Brain pericyte (primary cell): Measurements from ENCODE around the gene CGN.

Experiments used
- DNase-seq: peaks from one replicate; pipeline ENCODE4 v3.0.0-alpha.2; 2012; ENCODE audit warnings: low read depth, low spot score

The CGN gene

GRCh38 chr1:151547900-151548230 lies 36.7 kb downstream of the CGN start:
- DNase-seq, result no peak

GRCh38 chr1:151549199-151549598 lies 38.0 kb downstream of the CGN start:
- DNase-seq, result no peak

DNA sequence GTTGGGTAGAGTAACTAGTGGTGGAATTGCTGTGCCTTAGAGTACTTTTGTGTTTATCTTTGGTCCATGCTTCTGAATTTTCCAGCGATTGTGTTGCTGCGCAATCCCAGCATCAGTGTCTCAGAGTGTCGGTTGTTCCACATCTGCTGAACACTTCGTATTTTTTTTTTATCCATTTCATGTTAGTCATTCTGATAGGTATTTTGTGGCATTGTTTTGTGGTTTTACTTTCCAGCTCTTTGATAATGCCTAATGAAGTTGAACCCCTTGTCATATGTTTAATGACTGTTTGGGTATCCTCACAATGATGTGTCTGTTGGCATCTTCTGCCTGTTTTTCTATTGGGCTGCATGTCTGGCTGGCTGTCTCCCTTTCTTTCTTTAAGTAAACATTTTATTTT lies 42.5 kb downstream of the CGN start:
- no peak for DNase-seq

DNA sequence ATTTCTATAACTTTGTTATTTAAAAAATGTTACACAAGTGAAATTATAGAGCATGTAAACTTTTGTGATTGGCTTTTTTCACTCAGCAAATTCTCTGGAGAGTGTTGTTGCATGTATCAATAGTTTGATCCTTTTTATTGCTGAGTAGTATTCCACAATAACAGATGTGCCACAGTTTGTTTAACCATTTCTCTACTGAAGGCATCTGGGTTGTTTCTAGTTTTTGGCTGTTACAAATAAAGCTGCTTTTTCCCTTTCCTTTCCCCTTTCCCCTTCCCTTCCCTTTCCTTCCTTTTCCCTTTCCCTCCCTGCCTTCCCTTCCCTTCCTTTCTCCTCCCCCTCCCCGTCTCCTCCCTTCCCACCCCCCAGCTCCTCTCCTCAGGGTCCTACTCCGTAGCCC lies 44.9 kb downstream of the CGN start:
- DNase-seq, result no peak

DNA sequence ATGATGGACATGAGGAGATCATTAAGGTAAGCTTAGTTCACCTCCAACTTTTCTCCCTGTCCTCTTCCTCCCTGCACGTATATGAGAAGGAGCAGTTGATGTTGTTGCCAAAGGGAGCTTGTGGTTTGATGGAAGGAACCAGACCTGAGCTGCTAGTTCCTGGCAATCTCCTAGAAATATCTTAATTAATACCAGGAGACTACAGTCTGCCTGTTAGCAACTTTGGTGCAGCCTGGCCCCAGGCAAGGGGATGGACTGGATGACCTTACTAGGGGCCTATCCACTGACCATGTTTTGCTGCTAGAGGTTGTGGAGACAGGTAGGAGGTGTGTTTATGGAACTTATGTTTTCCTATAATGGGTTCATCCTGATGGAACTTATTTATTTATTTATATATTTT lies 51.5 kb downstream of the CGN start:
- DNase-seq, result no peak

DNA sequence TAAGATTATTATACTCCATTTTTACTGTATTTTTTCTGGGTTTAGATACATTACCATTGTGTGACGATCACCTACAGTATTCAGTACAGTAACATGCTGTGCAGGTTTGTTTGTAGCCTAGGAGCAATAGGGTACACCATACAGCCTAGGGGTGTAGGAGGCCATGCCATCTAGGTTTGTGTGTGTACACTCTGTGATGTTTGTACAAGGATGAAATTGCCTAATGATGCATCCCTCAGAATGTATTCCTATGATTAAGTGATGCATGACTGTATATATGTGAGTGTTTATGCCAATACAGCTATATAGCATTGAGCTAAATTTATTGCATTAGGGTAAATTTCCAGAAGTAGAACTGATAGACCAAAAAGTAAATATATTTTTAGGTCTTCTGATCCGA lies 52.2 kb downstream of the CGN start:
- no peak for DNase-seq

DNA sequence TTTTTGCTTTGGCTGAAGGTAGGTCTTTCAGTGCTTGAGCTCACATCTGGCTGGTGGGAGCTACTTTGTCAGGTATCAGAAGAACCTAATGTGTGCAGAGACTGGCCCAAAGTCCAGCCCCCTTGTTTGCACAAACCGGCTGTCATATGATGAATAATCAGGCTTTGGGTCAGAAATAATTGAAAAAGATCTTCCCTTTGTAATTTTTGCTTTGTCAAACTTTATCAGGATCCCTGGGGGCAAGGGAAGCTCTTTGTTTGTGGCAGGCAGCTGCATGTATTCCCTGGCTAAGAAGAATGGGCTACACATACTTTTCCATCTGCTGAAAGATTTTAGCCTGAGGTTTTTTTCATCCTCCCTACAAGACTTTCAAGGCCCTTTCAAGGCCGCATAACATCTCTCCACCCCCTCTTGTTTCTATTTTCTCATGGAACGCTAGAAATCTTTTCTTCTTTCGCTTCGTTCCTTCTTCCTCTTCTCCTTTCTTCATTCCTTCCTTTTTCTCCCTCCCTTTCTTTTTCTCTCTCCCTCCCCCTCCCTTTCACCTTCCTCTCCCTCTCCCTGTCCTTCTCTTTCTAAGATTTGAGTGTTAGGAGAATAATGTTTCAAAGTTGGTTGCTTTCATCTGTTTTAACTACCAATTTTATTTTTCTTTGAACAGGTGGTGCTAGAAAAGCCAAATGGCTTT lies 54.5 kb downstream of the CGN start:
- no peak for DNase-seq

DNA sequence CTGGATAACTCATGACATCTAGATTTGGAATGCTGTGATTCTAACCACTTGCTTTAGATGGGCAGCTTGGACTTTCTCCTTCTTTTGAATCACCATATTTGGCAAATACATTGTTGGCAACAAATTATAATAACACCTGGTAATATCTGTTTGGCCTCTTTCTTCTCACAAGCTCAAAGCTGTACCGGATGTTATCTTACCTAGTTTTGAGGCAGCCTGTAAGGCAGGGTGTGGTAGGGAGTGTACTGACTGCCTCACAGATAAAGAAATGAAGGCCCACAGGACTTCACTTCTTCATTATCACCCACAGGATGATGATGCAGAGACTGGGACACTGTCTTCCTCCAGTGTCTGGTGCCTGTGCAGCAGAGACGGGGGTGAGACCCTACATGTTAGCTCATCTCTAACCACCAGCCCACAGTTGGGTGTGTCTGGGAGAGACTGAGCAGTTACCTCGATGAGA lies 57.5 kb downstream of the CGN start:
- no peak for DNase-seq

DNA sequence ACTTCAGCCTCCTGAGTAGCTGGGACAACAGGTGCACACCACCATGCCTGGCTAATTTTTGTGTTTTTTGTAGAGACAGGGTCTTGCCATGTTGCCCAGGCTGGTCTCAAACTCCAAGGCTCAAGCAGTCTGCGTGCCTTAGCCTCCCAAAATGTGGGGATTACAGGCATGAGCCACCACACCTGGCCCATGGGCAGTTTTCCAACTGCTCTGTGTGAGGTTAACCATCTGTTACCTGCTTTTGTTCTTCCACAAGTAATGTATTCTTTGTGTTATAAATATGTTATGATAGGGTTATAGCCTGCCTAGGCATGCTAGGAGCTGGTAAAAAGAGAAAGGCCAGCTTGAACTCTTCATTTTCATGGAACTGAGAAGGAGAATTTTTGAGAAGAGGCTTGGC lies 59.6 kb downstream of the CGN start:
- DNase-seq, result no peak

DNA sequence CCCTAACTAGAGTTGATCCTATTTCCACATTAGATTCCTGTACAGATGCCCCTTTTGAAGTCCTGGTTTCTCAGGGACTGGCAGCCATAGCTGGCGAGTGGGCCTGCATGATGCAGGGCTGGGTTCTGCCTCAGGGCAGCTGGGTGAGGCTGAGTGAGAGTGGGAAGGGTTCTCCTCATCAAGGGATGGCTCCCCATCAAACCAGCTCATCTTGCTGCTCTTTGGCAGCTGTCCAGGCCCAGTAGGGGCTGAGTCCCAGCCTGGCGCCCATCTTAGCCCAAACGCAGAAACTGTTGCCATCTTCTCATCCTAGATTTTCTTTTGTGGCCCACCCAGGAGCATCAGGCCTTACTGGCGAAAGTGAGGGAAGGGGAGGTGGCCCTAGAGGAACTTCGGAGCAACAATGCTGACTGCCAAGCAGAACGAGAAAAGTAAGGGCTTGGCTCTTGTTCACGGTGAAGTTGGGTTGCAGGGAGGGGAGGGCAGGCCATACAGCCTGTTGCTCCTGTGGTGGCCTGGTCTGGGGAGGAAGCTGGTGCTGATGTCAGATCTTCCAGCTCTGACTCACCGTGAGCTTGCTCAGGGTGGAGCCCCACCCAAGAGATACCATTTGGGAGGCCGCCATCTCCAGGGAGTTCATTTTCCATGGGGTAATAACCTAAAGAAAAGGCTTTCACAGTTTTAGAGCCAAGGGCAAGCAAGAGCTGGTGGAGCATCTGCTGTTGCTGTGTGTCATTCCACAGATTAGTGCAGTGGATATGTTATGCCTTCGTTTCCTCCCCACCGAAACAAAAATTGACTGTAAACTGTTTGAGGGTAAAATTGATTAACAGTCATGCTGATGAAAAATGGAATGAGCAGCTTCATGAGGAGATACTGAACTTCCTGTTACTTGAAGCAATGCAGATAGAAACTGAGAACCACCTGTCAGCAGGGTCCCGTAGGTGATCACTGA lies 63.7 kb downstream of the CGN start:
- no peak for DNase-seq

GRCh38 chr1:151577173-151577572 lies 66.0 kb downstream of the CGN start:
- no peak for DNase-seq

DNA sequence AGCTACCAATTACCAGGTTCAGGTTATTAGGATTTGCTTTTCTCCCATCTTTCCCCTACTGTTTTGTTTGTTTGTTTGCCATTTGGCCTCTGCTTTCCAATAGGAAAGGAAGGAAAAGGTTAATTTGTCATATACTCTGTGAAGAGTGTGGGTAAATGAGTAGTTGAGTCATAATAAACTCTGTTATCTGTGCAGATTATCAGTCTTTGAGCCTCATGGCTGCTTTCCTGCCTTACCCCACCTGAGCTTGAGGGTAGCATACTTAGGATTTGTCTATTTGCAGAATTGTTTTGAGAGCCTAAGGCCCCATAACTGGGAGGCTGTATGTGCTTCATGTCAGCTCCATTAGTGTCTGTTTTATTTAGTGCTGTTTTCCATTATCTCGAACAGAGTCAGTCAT lies 67.8 kb downstream of the CGN start:
- no peak for DNase-seq

DNA sequence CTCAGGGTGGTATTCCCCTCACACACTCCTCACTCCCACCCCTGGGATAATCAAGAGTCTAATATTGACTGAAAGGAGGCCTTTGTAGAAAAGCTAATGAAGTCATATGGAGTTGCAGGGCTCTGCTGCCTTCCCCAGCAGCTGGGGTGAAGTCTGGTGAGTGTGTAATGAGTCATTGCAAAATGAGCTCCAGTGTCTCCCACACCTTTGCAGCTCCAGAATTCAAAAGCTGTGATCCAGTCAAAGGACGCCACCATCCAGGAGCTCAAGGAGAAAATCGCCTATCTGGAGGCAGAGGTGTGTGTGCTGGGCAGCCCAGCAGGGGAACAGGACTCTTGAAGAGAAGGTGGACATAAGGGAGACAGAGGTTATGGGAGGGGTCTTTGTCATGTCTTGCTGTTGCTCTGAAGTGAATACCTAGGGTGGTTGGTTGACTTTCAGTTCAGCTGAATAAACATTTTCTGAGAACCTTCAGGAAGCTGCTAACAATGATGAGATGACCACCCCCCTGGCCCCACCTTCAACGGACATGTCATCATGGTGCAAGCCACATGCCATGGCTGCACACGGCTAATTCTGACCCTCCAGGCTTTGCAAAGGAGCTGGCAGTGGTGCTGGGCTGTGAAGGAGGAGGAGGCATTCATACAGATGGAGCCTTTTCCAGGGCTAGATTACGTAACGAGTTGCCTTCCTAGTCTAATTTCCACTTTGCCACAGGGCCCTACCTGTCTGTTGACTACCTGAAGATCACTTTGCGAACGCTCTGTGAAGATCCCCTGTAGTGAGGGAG lies 68.4 kb downstream of the CGN start:
- DNase-seq, result no peak

- no peak for DNase-seq
Measured at GRCh38 chr1:151581451-151581850, 70.3 kb downstream of the CGN start.

GRCh38 chr1:151581921-151582320 lies 70.7 kb downstream of the CGN start:
- no peak for DNase-seq

GRCh38 chr1:151583796-151584195 lies 72.6 kb downstream of the CGN start:
- no peak for DNase-seq

GRCh38 chr1:151584278-151584677 lies 73.1 kb downstream of the CGN start:
- DNase-seq, result no peak

GRCh38 chr1:151584780-151585179 lies 73.6 kb downstream of the CGN start:
- DNase-seq, result no peak

DNA sequence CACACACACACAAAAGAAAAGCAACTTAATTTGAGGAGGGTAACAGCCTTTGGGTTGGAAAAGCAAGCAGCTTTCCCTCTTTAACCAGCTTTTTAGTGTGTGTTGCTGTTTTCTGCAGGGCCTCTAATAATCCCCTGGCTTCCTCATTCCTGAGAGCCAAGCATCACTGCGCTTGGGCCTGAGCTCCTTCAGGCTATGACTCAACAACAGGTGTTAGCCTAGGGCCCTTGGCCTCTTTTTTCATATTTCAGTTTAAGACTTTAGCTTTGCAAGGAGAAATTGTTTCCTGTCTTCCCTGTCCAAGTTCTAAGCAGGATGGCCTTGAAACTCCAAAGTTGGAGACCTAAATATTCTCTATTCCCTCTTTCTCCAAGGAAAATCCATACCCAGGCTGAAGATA lies 74.4 kb downstream of the CGN start:
- no peak for DNase-seq
